Endothelial cell (in vitro differentiated cells): Measurements from ENCODE around the gene FAM151B. TPM values are rescaled to one million over a fixed set of nuclear protein-coding genes. Genes with fewer than 3 reads are reported as not detected.

Experiments
- DNase-seq: peaks from one replicate; pipeline ENCODE4 v3.0.0; 2021; ENCODE audit warnings: low spot score
- H3K27ac Mint-ChIP-seq: one replicate; pipeline ENCODE4 v1.8.0; 2021; ENCODE audit warnings: mixed read lengths, inconsistent platforms; ENCODE audit not compliant: unreplicated experiment
- H3K27me3 Mint-ChIP-seq: one replicate; pipeline ENCODE4 v1.8.0; 2021; ENCODE audit warnings: mild to moderate bottlenecking, moderate library complexity, mixed read lengths, inconsistent platforms; ENCODE audit not compliant: unreplicated experiment
- H3K36me3 Mint-ChIP-seq: one replicate; pipeline ENCODE4 v1.8.0; 2021; ENCODE audit warnings: mild to moderate bottlenecking, low read depth, mixed read lengths, inconsistent platforms; ENCODE audit not compliant: unreplicated experiment
- H3K4me1 Mint-ChIP-seq: one replicate; pipeline ENCODE4 v1.8.0; 2021; ENCODE audit warnings: mild to moderate bottlenecking, mixed read lengths, inconsistent platforms; ENCODE audit not compliant: unreplicated experiment
- H3K4me3 Mint-ChIP-seq: one replicate; pipeline ENCODE4 v1.8.0; 2021; ENCODE audit warnings: mild to moderate bottlenecking, mixed read lengths, inconsistent platforms; ENCODE audit not compliant: unreplicated experiment
- H3K9me3 Mint-ChIP-seq: one replicate; pipeline ENCODE4 v1.8.0; 2021; ENCODE audit warnings: mixed read lengths, inconsistent platforms; ENCODE audit not compliant: unreplicated experiment
- total RNA-seq: library from RNA; stranded (reverse); fragmentation: NEBNext Ultra II Directional; extraction: Animal tissue kit (Norgen Biotek cat#: 25700); gene quantifications from one replicate; pipeline ENCODE4 v1.2.1, GENCODE V29; 2021; ENCODE audit not compliant: unreplicated experiment
- TF ChIP-seq, protein P1 (sequence below): fragments of 200-600 bp; sonication (generic); IDR thresholded peaks from one replicate; pipeline ENCODE4 v1.5.0; 2021; ENCODE audit warnings: antibody characterized with exemption; ENCODE audit not compliant: unreplicated experiment

The FAM151B gene
- total RNA-seq, 1 donor from 2014 or later = 2.1 TPM

- TF ChIP-seq, protein P1, sequence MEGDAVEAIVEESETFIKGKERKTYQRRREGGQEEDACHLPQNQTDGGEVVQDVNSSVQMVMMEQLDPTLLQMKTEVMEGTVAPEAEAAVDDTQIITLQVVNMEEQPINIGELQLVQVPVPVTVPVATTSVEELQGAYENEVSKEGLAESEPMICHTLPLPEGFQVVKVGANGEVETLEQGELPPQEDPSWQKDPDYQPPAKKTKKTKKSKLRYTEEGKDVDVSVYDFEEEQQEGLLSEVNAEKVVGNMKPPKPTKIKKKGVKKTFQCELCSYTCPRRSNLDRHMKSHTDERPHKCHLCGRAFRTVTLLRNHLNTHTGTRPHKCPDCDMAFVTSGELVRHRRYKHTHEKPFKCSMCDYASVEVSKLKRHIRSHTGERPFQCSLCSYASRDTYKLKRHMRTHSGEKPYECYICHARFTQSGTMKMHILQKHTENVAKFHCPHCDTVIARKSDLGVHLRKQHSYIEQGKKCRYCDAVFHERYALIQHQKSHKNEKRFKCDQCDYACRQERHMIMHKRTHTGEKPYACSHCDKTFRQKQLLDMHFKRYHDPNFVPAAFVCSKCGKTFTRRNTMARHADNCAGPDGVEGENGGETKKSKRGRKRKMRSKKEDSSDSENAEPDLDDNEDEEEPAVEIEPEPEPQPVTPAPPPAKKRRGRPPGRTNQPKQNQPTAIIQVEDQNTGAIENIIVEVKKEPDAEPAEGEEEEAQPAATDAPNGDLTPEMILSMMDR = no peak
- Mint-ChIP-seq H3K4me3 (no peak overlapping the region), H3K27ac (no peak overlapping the region), H3K36me3 (no peaks in the 10 kb centered on the region), H3K9me3 (no peaks in the 10 kb centered on the region), H3K27me3 (no peaks in the 10 kb centered on the region), H3K4me1 (peaks cover 3% of the 10 kb centered on the region)
- DNase-seq = no peak
Measured at GRCh38 chr5:80503641-80504040, 15.7 kb downstream of the FAM151B start.

DNA sequence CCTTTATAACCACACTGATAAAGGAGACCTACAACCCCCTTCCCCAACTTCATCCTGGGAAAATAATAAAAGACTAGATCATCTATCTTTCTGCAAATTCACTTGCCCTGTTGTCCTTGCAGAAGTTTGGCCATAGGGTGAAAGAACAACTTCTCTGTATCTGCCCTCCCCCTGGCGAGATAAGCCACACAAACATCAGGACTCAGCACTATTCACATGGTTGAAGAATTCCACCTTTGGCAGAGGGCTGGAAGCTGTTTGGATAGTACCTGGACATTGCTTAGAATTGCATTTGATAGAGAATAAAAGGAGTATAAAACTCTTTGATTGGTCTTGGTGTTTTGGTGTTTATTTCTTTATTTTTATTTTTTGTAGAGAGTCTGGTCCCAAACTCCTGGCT lies 16.9 kb downstream of the FAM151B start:
- Mint-ChIP-seq H3K27me3 (no peaks in the 10 kb centered on the region), H3K4me1 (peaks cover 3% of the 10 kb centered on the region), H3K9me3 (no peaks in the 10 kb centered on the region), H3K4me3 (no peak overlapping the region), H3K27ac (no peak overlapping the region), H3K36me3 (no peaks in the 10 kb centered on the region)
- TF ChIP-seq, protein P1 = no peak
- no peak for DNase-seq

DNA sequence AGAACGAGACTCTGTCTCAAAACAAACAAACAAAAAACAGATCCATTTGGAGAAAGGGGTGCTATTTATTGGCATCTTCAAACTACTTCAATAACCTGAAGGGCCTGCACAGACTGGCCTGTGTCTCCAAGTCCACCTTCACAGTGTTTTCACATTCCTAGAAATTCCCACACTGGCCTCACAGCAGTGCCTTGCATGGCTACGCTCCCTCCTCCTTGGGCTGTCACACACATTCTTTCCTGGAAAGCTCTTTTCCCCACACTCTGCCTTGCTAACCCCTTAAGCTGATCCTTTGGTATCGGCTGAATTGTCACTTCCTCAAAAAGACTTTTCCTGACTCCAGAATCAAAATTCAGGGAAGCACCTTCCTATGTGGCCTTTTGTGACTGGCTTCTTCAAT lies 19.8 kb downstream of the FAM151B start:
- Mint-ChIP-seq H3K36me3 (no peaks in the 10 kb centered on the region), H3K4me1 (peaks cover 3% of the 10 kb centered on the region), H3K27me3 (no peaks in the 10 kb centered on the region), H3K27ac (no peak overlapping the region), H3K9me3 (no peaks in the 10 kb centered on the region), H3K4me3 (no peak overlapping the region)
- TF ChIP-seq, protein P1 = no peak
- DNase-seq = no peak

DNA sequence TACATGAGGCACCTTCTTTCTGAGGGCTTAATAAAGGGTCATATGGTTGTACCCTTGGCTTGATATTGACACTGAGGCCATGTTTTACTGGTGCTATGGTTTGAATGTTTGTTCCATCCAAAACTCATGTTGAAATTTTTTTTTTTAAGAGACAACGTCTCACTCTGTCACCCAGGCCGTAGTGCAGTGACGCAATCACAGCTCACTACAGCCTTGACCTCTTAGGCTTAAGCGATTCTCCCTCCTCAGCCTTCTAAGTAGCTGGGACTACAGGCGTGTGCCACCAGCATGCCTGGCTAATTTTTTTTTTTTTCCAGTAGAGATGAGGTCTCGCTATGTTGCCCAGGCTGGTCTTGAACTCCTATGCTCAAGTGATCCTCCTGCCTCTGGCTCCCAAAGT lies 20.9 kb downstream of the FAM151B start:
- TF ChIP-seq, protein P1 = no peak
- no peak for DNase-seq
- Mint-ChIP-seq H3K9me3 (no peaks in the 10 kb centered on the region), H3K4me3 (no peak overlapping the region), H3K27me3 (no peaks in the 10 kb centered on the region), H3K27ac (no peak overlapping the region), H3K36me3 (no peaks in the 10 kb centered on the region), H3K4me1 (peaks cover 3% of the 10 kb centered on the region)

GRCh38 chr5:80509362-80509761 lies 21.5 kb downstream of the FAM151B start:
- Mint-ChIP-seq H3K4me3 (no peak overlapping the region), H3K36me3 (no peaks in the 10 kb centered on the region)

More at GRCh38 chr5:80509362-80509761, 21.5 kb downstream of the FAM151B start:
- Mint-ChIP-seq H3K9me3 (no peaks in the 10 kb centered on the region), H3K4me1 (peaks cover 3% of the 10 kb centered on the region), H3K27ac (no peak overlapping the region), H3K27me3 (no peaks in the 10 kb centered on the region)
- no peak for DNase-seq
- TF ChIP-seq, protein P1 = no peak
